GM12892 (cell line): ENCODE data around the gene KNL1.
A peak's percentile ranks its signal among the peaks of the same experiment; 100 is the strongest.

Experiments used
- DNase-seq: peaks from one replicate; pipeline ENCODE4 v3.0.0; 2011; ENCODE audit not compliant: insufficient read length
- FAIRE-seq: peaks from 2 replicates; lab custom pipeline; 2011; peaks lifted over from hg19 to GRCh38; lab: Jason Lieb, UNC
- POLR2A ChIP-seq: IDR thresholded peaks from 2 replicates; pipeline ENCODE4 v1.6.1; 2011; ENCODE audit warnings: low read depth, low read length, control low read depth
- POLR2AphosphoS5 ChIP-seq: IDR thresholded peaks from 2 replicates; pipeline ENCODE4 v1.6.1; 2011; ENCODE audit warnings: low read depth, low read length, control low read depth
- TAF1 ChIP-seq: IDR thresholded peaks from 2 replicates; pipeline ENCODE4 v1.6.1; 2011; ENCODE audit warnings: low read depth, mild to moderate bottlenecking, control low read depth, low read length, borderline replicate concordance

The KNL1 gene

GRCh38 chr15:40591389-40591788 is 2.7 kb upstream of the KNL1 start:
- DNase-seq (no peak), FAIRE-seq (no peak)
- TF ChIP-seq TAF1 (no peak), POLR2AphosphoS5 (no peak), POLR2A (no peak)

DNA sequence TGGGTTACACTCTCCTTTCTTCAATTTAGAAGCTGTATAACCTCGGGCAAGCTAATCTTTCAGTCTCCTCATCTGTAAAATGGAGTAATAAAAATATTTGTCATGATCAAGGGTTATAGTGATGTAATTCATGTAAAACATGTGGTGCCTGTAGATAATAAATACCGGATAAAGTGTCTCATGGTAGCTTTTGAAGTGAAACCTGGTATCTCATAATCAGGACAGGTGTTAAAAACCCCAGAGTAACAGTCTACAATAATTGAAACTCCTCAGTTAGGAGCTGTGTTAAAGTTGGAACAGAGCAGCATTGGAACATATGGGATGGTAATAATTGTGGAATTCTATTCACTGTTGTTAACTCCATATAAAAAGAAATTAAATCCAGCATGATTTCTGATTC is 884 bp upstream of the KNL1 start:
- no peak for FAIRE-seq
- TF ChIP-seq TAF1 (no peak), POLR2A (no peak), POLR2AphosphoS5 (no peak)
- no peak for DNase-seq

GRCh38 chr15:40594429-40594836 is 384 bp downstream of the KNL1 start:
- DNase-seq: peak; percentile 36
- FAIRE-seq: peak; percentile 70
- TF ChIP-seq POLR2A: no peak
- 0 out of 2 replicates have a peak, but pooled peaks have one; percentile 12 for TF ChIP-seq TAF1

GRCh38 chr15:40595219-40595618 is 1.2 kb downstream of the KNL1 start:
- no peak for TF ChIP-seq POLR2A
- no peak for TF ChIP-seq TAF1
- no peak for TF ChIP-seq POLR2AphosphoS5
- DNase-seq (no peak), FAIRE-seq (no peak)

DNA sequence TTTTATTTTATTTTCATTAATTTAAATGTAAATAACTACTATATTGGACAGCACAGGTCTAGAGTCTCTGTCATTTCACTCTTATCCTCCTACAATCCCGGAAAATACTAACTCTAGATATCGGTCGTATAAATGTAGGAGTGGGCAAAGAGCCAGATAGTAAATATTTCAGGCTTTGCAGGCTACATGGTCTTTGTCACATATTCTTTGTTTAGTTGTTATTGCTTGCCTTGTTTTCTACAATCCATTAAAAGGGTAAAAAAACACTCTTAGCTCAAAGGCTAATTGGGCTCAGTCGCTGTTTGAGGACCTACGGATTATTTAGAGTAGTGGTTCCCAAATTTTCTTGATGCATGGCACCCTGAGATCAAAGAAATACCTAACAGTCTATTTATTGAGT is 1.7 kb downstream of the KNL1 start:
- DNase-seq (no peak), FAIRE-seq (no peak)
- no peak for TF ChIP-seq TAF1
- TF ChIP-seq POLR2AphosphoS5: no peak

- FAIRE-seq: no peak
These were observed 3.0 kb downstream of the KNL1 start for GRCh38 chr15:40597024-40597423.

DNA sequence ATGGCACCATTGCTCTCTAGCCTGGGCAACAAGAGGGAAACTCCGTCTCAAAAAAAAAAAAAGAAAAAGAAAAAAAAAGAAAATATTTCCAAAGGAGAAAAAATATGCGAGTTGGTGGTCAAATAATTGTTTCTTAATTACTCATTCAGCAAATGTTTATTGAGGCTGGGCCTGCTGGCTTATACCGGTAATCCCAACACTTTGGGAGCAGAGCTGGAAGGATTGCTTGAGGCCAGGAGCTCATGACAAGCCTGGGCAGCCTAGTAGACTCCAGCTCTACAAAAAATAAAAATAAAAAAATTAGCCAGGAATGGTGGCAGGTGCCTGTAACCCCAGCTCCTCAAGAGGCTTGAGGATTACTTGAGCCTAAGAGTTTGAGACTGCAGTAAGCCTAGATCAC is 4.1 kb downstream of the KNL1 start:
- FAIRE-seq: no peak

More at GRCh38 chr15:40597024-40597423, 3.0 kb downstream of the KNL1 start:
- no peak for TF ChIP-seq POLR2A
- TF ChIP-seq TAF1: no peak
- TF ChIP-seq POLR2AphosphoS5: no peak
- no peak for DNase-seq

GRCh38 chr15:40598672-40599071 is 4.6 kb downstream of the KNL1 start:
- FAIRE-seq (no peak), DNase-seq (no peak)
- TF ChIP-seq POLR2A (no peak), TAF1 (no peak), POLR2AphosphoS5 (no peak)

More for the DNA sequence above, 4.1 kb downstream of the KNL1 start:
- TF ChIP-seq POLR2AphosphoS5: no peak
- DNase-seq: no peak

DNA sequence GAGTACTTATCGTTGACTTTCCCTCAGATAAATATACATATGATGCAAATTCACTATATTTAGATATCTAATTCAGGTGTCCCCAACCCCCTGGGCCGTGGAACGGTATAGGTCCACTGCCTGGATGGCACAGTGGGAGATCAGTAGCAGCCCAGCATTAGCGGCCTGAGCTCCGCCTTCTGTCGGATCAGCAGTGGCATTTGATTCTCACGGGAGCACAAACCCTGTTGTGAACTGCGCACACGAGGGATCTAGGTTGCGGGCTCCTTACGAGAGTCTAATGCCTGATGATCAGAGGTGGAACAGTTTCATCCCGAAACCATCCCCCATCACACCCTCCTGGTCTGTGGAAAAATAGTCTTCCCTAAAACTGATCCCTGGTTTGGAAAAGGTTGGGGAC is 6.9 kb downstream of the KNL1 start:
- DNase-seq (no peak), FAIRE-seq (no peak)
- TF ChIP-seq TAF1 (no peak), POLR2AphosphoS5 (no peak), POLR2A (no peak)

DNA sequence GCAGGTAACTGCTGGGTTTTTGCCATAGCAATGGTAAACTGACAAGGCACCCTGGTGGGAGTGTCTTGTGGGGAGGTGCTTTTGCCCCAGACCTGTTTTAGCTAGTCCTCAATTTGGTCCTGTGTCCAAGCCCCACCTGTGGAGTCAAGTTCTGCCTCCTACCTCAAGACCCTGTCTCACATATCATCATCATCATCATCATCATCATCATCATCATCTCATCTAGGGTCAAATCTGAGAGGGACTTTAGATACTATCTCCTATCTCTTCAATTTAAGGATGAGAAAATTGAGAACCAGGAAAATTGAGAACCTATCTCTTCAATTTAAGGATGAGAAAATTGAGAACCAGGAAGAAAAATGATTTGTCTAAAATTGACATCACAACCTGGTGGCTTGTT is 9.9 kb downstream of the KNL1 start:
- FAIRE-seq (no peak), DNase-seq (no peak)
- TF ChIP-seq POLR2A (no peak), POLR2AphosphoS5 (no peak), TAF1 (no peak)

- FAIRE-seq: no peak
- no peak for DNase-seq
- TF ChIP-seq POLR2AphosphoS5 (no peak), TAF1 (no peak), POLR2A (no peak)
These were observed 19.0 kb downstream of the KNL1 start for GRCh38 chr15:40613080-40613479.

DNA sequence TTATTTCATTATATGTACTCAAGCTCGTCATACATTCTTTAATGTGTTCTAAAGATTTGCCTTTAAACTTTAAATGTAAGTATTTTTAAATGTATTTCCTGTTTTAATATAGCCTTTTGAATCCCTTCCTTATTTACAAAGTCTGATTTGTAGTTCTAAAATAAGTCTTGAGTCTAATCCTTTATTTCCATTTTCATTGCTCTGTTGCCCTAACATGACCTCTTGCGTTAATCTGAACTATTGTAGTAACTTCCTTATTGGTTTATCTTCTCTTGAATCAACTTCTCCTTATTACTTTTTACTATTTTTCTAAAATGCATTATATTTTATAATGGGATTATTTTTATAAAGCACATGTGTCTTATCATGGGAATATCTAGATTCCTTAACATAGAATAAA is 24.0 kb downstream of the KNL1 start:
- no peak for DNase-seq
- FAIRE-seq: no peak
- no peak for TF ChIP-seq POLR2AphosphoS5
- TF ChIP-seq POLR2A: no peak
- TF ChIP-seq TAF1: no peak

DNA sequence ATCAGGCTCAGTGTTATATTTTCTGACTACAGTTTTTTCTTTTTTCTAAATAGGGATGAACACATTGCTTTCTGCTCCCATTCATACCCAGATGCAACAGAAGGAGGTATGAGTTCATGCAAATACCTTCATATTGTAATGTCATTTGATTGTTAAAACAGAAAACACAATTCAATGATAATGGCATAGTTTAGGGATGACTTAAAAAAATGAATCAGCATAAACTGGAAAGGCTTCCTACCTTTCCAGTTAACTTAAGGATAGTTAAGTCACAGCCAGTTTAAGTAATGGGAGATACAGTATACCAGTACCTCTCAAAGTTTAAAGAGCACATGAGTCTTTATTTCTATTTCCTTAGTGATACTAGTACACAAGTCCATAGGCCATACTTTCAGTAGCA is 24.9 kb downstream of the KNL1 start:
- DNase-seq (no peak), FAIRE-seq (no peak)
- TF ChIP-seq TAF1 (no peak), POLR2A (no peak), POLR2AphosphoS5 (no peak)

DNA sequence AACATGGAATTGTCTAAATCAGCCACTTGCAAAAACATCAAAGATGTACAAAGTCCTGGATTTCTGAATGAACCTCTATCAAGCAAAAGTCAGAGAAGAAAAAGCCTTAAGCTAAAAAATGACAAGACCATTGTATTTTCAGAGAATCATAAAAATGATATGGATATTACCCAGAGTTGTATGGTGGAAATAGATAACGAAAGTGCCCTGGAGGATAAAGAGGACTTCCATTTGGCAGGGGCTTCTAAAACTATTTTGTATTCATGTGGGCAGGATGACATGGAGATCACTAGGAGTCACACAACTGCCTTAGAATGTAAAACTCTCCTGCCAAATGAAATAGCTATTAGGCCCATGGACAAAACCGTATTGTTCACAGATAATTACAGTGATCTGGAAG is 29.3 kb downstream of the KNL1 start:
- TF ChIP-seq POLR2AphosphoS5: no peak
- no peak for TF ChIP-seq TAF1
- no peak for TF ChIP-seq POLR2A
- FAIRE-seq (no peak), DNase-seq (no peak)
